Trophoblast cell (in vitro differentiated cells and primary cell): Measurements from ENCODE around the gene RPL29.
"Not testable (repeated sequence)": the region's sequence is repeated elsewhere in the genome, so short reads cannot be mapped to it uniquely, and the experiment has no call there.

ENCODE experiments used
- DNase-seq, 2 donors: peaks; one replicate each; pipeline ENCODE4 v3.0.0-alpha.2; 2016
- H2AFZ ChIP-seq: 2 replicates; pipeline ENCODE4 v1.6.1; 2013; ENCODE audit warnings: low read length, moderate library complexity, mild to moderate bottlenecking; ENCODE audit not compliant: insufficient read depth, poor library complexity
- H2AK5ac ChIP-seq: 2 replicates; pipeline ENCODE4 v1.6.1; 2013; ENCODE audit warnings: mild to moderate bottlenecking, low read length
- H2BK120ac ChIP-seq: 2 replicates; pipeline ENCODE4 v1.6.1; 2013; ENCODE audit warnings: low read length, mild to moderate bottlenecking, moderate library complexity; ENCODE audit not compliant: insufficient read depth, poor library complexity
- H2BK12ac ChIP-seq: 2 replicates; pipeline ENCODE4 v1.6.1; 2013; ENCODE audit warnings: mild to moderate bottlenecking, low read length, moderate library complexity
- H2BK5ac ChIP-seq: 2 replicates; pipeline ENCODE4 v1.6.1; 2013; ENCODE audit warnings: low read length, low read depth, moderate library complexity, mild to moderate bottlenecking; ENCODE audit not compliant: poor library complexity
- H3K14ac ChIP-seq: 2 replicates; pipeline ENCODE4 v1.6.1; 2013; ENCODE audit warnings: mild to moderate bottlenecking, low read length
- H3K18ac ChIP-seq: 2 replicates; pipeline ENCODE4 v1.6.1; 2013; ENCODE audit warnings: mild to moderate bottlenecking, low read length
- H3K23ac ChIP-seq: 2 replicates; pipeline ENCODE4 v1.6.1; 2013; ENCODE audit warnings: low read length
- H3K27ac ChIP-seq: 2 replicates; pipeline ENCODE4 v1.5.1; 2013; ENCODE audit warnings: low read depth, mild to moderate bottlenecking, inconsistent platforms, low read length, moderate library complexity
- H3K27me3 ChIP-seq: 2 replicates; pipeline ENCODE4 v1.6.1; 2013; ENCODE audit warnings: inconsistent platforms, mild to moderate bottlenecking, low read length, moderate library complexity; ENCODE audit not compliant: insufficient read depth
- H3K36me3 ChIP-seq, 2 experiments: 1 replicate in 1 of 2; 2 replicates in 1 of 2; pipeline ENCODE4 v1.6.1; 2013; ENCODE audit warnings: low read length in 2 of 2, mild to moderate bottlenecking in 2 of 2, moderate library complexity in 1 of 2; ENCODE audit not compliant: insufficient read depth in 2 of 2, control insufficient read depth in 1 of 2
- H3K4ac ChIP-seq: 2 replicates; pipeline ENCODE4 v1.6.1; 2013; ENCODE audit warnings: low read depth, mild to moderate bottlenecking, low read length, moderate library complexity
- H3K4me1 ChIP-seq, 2 experiments: 1 replicate in 1 of 2; 2 replicates in 1 of 2; pipeline ENCODE4 v1.6.1; 2013; ENCODE audit warnings: low read length in 2 of 2, mild to moderate bottlenecking in 2 of 2, moderate library complexity in 1 of 2; ENCODE audit not compliant: insufficient read depth in 2 of 2, control insufficient read depth in 1 of 2
- H3K4me2 ChIP-seq: 2 replicates; pipeline ENCODE4 v1.6.1; 2013; ENCODE audit warnings: inconsistent platforms, mild to moderate bottlenecking, low read length, moderate library complexity
- H3K4me3 ChIP-seq: 2 replicates; pipeline ENCODE4 v1.5.1; 2013; ENCODE audit warnings: mild to moderate bottlenecking, low read depth, low read length, inconsistent platforms
- H3K79me1 ChIP-seq: one replicate; pipeline ENCODE4 v1.6.1; 2013; ENCODE audit warnings: low read length
- H3K79me2 ChIP-seq: 2 replicates; pipeline ENCODE4 v1.6.1; 2013; ENCODE audit warnings: low read length, mild to moderate bottlenecking; ENCODE audit not compliant: control insufficient read depth, insufficient read depth, poor library complexity
- H3K9ac ChIP-seq: 2 replicates; pipeline ENCODE4 v1.6.1; 2013; ENCODE audit warnings: mild to moderate bottlenecking, low read length
- H3K9me3 ChIP-seq: 2 replicates; pipeline ENCODE4 v1.6.1; 2013; ENCODE audit warnings: low read depth, mild to moderate bottlenecking, control low read depth, inconsistent platforms, low read length; ENCODE audit not compliant: insufficient read depth
- H4K12ac ChIP-seq: 2 replicates; pipeline ENCODE4 v1.6.1; 2013; ENCODE audit warnings: low read depth, mild to moderate bottlenecking, low read length, moderate library complexity
- H4K8ac ChIP-seq: 2 replicates; pipeline ENCODE4 v1.6.1; 2013; ENCODE audit warnings: low read depth, mild to moderate bottlenecking, low read length, moderate library complexity
- H4K91ac ChIP-seq: one replicate; pipeline ENCODE4 v1.6.1; 2013; ENCODE audit warnings: low read depth, mild to moderate bottlenecking, low read length, moderate library complexity
- WGBS: extraction: QIAGEN DNeasy Blood & Tissue Kit; methylation state at CpG from one replicate; pipeline ENCODE4 v1.1.7; 2013; ENCODE audit warnings: missing lambda C conversion rate; ENCODE audit not compliant: insufficient read length, insufficient coverage; ENCODE audit errors: extremely low coverage; 5-methylcytosine and 5-hydroxymethylcytosine counted together

RPL29 gene

DNA sequence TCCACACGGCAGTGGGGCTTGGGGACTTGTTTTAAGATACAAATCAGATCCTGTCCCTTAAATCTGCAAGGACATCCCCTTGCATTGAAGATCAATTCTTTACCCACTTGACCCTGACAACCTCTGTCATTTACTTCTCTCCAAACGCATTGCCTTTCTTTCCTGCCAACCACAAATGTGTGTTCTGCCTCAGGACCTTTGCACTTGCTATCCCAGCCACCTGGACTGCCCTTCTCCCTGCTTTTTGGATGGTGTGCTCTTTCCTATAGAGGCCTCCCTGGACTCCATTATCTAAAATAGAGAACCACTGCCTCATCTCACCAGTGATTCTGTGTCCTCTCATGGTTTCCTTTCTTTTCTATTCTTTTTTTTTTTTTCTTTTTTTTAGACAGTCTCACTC lies 1.5 kb upstream of the RPL29 start:
- Histone ChIP-seq H2BK12ac (no peak overlapping the region), H3K27ac (no peak overlapping the region), H3K4me3 (no peak overlapping the region), H3K27me3 (no peaks in the 10 kb centered on the region), H4K91ac (no peak overlapping the region), H3K14ac (no peak overlapping the region), H3K23ac (no peak overlapping the region), H2AK5ac (no peak overlapping the region), H3K9ac (no peak overlapping the region), H2AFZ (no peak overlapping the region), H4K12ac (no peak overlapping the region), H3K9me3 (no peaks in the 10 kb centered on the region), H3K36me3 (peaks cover 23 to 24% of the 10 kb centered on the region in 2 experiments), H4K8ac (no peak overlapping the region), H2BK120ac (no peak overlapping the region), H3K79me2 (peaks cover 11% of the 10 kb centered on the region), H3K79me1 (peaks cover 8% of the 10 kb centered on the region), H3K18ac (no peak overlapping the region), H3K4me1 (peaks cover 13% of the 10 kb centered on the region in 2 experiments), H3K4me2 (no peak overlapping the region), H3K4ac (no peak overlapping the region), H2BK5ac (no peak overlapping the region)
- no CpG with 5 or more reads among the region's 2 CpGs for WGBS
- no peak for DNase-seq

DNA sequence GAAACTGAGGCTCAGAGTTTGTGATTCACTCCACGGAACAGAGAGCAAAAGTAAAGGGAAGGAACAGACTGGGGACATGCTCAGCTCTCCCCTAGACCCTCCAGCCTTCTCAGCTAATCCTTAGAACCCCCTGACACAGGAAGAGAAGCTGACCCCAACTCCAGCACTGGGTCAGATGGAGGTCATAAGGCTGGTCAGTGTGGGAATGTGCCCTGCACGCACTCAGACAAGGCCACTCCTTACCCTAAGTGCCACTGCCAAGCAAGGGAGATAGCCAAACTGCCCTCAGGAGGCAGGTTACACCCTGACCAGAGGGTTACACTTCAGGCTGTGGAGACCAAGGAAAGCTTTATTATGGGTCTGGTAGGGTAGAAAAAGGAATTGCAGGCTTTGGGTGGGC lies 1.2 kb downstream of the RPL29 start:
- Histone ChIP-seq H2AFZ (no peak overlapping the region), H3K4me2 (peak overlapping the region; percentile 82), H4K12ac (peak overlapping the region; percentile 49), H4K8ac (peak overlapping the region; percentile 41), H3K27ac (no peak overlapping the region), H3K4me3 (peak overlapping the region; percentile 58), H3K4ac (peak overlapping the region; percentile 99), H4K91ac (no peak overlapping the region), H2BK12ac (peak overlapping the region; percentile 33), H3K23ac (no peak overlapping the region), H3K9me3 (no peaks in the 10 kb centered on the region), H3K14ac (no peak overlapping the region), H3K4me1 (peaks cover 13% of the 10 kb centered on the region in 2 experiments), H2BK5ac (no peak overlapping the region), H3K27me3 (no peaks in the 10 kb centered on the region), H3K79me2 (peaks cover 11% of the 10 kb centered on the region), H3K9ac (peak overlapping the region; percentile 94), H2AK5ac (no peak overlapping the region), H3K79me1 (peaks cover 8% of the 10 kb centered on the region), H3K18ac (peak overlapping the region; percentile 34), H3K36me3 (peaks cover 32 to 33% of the 10 kb centered on the region in 2 experiments), H2BK120ac (no peak overlapping the region)
- no CpG with 5 or more reads among the region's 2 CpGs for whole genome bisulfite sequencing
- no peak for DNase-seq

DNA sequence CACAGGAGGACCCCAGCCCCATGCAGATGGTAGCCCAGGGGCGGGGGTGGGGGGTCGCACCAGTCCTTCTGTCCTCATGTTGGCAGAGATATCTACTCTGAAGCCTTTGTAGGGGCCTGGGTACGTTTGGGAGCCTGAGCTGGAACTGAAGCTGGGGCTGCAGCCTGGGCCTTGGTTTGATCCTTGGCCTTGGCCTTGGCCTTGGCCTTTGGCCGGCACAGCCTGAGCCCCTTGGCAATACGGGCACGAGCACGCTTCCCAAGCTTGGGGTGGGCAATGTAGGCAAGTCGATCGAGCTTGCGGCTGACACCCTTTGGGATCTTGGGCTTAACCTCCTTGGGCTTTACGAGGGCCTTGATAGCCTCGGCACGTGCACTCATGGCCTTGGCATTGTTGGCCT lies 2.0 kb downstream of the RPL29 start:
- H3K4me3 ChIP-seq, H3K27ac ChIP-seq, H3K4me2 ChIP-seq, H3K14ac ChIP-seq, H3K27me3 ChIP-seq, H4K12ac ChIP-seq, H2BK120ac ChIP-seq, H3K18ac ChIP-seq, H3K79me1 ChIP-seq, H3K9me3 ChIP-seq, H3K23ac ChIP-seq, H3K4ac ChIP-seq, H3K9ac ChIP-seq, H2BK5ac ChIP-seq, DNase-seq, H4K8ac ChIP-seq, H2AFZ ChIP-seq, H2AK5ac ChIP-seq, H2BK12ac ChIP-seq, H4K91ac ChIP-seq: not testable (repeated sequence)
- Histone ChIP-seq H3K4me1 (peaks cover 13% of the 10 kb centered on the region in 2 experiments), H3K79me2 (peaks cover 11% of the 10 kb centered on the region), H3K36me3 (peaks cover 32 to 35% of the 10 kb centered on the region in 2 experiments)
- WGBS = no CpG with 5 or more reads among the region's 13 CpGs

DNA sequence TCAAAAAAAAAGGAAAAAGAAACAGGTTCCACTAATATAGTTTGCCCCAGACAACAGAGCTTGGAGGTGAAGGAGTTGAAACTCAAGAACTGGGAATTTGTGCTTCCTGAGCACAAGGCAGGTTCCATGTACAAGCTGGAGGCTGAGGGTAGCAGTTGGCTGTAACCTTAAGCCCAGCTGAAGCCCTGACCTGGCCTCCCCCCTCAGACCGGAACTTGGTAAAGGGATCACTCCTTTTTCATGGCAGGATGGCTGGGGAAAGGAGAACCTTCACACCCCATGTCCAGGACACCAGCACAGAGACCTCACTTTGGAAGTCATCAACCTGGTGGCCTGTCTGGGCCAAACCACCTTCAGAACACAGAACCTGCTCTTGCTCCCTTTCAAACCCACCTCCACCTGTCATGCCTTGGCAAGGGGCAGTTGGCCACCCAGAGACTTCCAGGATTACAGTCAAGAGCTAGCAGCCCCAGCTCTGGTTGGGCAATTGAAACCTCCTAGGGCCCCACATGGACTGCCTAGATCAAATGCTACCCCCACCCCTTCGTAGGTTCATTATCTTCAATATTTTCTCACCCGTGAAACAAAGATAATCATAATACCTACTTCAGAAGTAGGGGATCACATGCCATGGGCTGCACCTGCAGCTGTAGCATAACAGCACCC lies 3.5 kb downstream of the RPL29 start:
- Histone ChIP-seq H3K4me1 (peaks cover 11 to 13% of the 10 kb centered on the region in 2 experiments), H2AK5ac (no peak overlapping the region), H3K9ac (no peak overlapping the region), H3K4me2 (no peak overlapping the region), H2BK120ac (no peak overlapping the region), H4K8ac (no peak overlapping the region), H4K91ac (no peak overlapping the region), H2BK5ac (no peak overlapping the region), H3K14ac (no peak overlapping the region), H2AFZ (no peak overlapping the region), H3K23ac (no peak overlapping the region), H3K27me3 (no peaks in the 10 kb centered on the region), H3K36me3 (peaks cover 32 to 35% of the 10 kb centered on the region in 2 experiments), H3K9me3 (no peaks in the 10 kb centered on the region), H3K79me2 (peaks cover 11% of the 10 kb centered on the region), H3K4me3 (no peak overlapping the region), H2BK12ac (no peak overlapping the region), H3K79me1 (peaks cover 8% of the 10 kb centered on the region), H3K4ac (no peak overlapping the region), H4K12ac (no peak overlapping the region), H3K27ac (no peak overlapping the region), H3K18ac (no peak overlapping the region)
- no CpG with 5 or more reads among the region's 3 CpGs for WGBS
- no peak for DNase-seq
